T-helper 2 cell treated with Interferon-gamma antibody and Interleukin-4, amounts not matched to agents 5 μg/mL and 100 μg/mL, for 36 hours (primary cell): ENCODE measurements around the gene SCN4A.
A peak's percentile ranks its signal among the peaks of the same experiment; 100 is the strongest.

Source experiments
- DNase-seq: peaks from one replicate; pipeline ENCODE4 v3.0.0; 2021; ENCODE audit warnings: low spot score
- H3K27ac Mint-ChIP-seq: one replicate; pipeline ENCODE4 v1.8.0; 2021; ENCODE audit warnings: mild to moderate bottlenecking, mixed read lengths
- H3K27me3 Mint-ChIP-seq: one replicate; pipeline ENCODE4 v1.8.0; 2021; ENCODE audit warnings: low read depth, mixed read lengths
- H3K36me3 Mint-ChIP-seq: one replicate; pipeline ENCODE4 v1.8.0; 2021; ENCODE audit warnings: low read depth, mixed read lengths
- H3K4me1 Mint-ChIP-seq: one replicate; pipeline ENCODE4 v1.8.0; 2021; ENCODE audit warnings: low read depth, mixed read lengths
- H3K4me3 Mint-ChIP-seq: one replicate; pipeline ENCODE4 v1.8.0; 2022; ENCODE audit warnings: mild to moderate bottlenecking, moderate library complexity, mixed read lengths
- H3K9me3 Mint-ChIP-seq: one replicate; pipeline ENCODE4 v1.8.0; 2021; ENCODE audit warnings: mixed read lengths

Gene SCN4A

DNA sequence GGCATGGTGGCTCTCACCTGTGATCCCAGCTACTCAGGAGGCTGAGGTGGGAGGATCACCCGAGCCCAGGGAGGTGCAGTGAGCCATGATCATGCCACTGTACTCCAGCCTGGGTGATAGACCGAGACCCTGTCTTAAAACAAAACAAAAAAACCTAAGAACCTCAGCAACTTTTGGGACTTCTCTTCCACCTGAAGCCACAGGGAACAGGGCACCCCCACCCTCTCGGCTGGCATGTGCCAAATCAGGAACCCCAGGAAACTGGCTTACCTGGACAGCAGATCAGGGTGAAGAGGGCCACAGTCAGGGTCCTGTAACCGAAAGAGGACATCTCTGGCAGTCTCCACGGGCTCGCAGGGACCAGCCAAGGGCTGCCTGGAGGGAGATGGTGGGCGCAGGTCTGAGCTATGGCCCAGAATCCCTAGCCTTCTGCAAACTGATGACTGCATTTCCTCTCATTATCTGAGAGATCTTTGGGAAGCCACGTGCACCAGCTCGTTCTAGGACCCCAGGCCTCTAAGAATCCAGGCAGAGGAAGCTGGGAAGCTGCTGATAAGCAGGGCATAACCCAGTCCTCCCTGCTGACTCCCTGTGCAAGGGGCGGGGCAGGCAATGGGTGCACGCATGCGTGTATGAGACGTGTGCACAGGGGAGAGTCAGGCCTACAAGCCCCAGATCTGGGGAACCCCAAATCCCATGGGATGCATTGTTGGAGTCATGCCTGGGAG is 33.8 kb upstream of the SCN4A start:
- no peak for DNase-seq
- Mint-ChIP-seq H3K27me3 (no peaks in the 10 kb centered on the region), H3K36me3 (peaks cover 44% of the 10 kb centered on the region), H3K9me3 (no peaks in the 10 kb centered on the region), H3K4me3 (no peak overlapping the region), H3K27ac (no peak overlapping the region), H3K4me1 (peaks cover 14% of the 10 kb centered on the region)

DNA sequence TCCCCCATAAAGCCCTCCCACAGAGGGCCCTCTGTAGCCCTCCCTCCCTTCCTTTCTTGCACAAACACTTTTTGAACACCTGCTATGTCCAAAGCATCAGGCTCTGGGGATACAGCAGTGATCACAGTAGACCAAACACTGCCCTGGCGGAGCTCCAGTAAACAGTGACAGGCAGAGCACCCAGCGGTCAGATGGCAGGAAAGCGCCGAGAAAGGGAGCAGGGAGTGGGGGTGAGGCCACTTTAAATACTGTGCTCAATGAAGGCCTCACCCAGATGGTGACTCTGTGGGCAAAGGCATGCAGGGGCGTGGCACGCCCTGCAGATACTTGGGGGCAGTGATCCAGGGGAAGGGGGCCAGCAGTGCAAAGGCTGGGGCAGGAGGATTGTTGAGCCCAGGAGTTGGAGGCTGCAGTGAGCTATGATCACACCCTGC is 33.0 kb upstream of the SCN4A start:
- H3K9me3 Mint-ChIP-seq = no peaks in the 10 kb centered on the region
- no peaks in the 10 kb centered on the region for H3K27me3 Mint-ChIP-seq
- H3K36me3 Mint-ChIP-seq = peaks cover 41% of the 10 kb centered on the region
- DNase-seq = no peak
- H3K27ac Mint-ChIP-seq = no peak overlapping the region
- no peak overlapping the region for H3K4me3 Mint-ChIP-seq
- peaks cover 13% of the 10 kb centered on the region for H3K4me1 Mint-ChIP-seq

DNA sequence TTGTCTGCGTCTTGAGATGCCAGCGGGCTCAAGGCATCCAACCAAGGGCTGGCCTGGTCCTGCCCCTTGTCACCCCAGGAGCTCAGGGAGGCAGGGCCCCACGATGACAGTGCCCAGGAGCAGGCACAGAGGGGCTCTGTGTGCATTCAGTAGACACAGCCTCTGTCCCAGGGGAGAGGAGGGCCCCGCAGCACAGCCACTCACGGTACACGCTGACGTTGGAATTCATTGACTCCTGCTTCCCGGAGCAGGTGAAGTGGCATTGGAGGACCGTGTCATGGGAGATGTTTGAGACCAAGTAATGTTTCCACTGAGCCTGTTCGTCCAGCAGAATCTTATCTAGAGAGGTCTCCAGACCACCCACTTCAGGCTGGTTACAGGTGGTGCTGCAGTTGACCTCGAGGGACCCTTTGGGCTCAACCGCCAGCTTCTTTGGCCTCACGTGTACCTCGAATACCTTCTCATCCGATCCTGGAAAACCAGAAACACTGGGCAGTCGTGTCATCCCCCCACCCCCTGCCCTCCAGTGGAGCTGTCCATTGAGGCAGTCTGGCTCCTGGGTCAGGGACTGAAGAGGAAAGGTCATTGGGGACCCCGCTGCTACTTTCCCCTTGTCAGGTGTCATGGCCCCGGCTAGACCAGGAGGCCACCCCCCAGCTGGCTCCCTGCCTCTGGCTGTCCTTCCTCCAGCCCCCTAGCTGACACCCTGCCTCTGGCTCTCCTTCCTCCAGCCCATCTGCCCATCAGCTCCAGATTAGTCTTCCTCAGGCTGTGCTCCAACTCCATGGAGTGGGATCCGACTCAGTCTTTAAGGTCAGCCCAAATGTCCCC is 32.4 kb upstream of the SCN4A start:
- peaks cover 39% of the 10 kb centered on the region for H3K36me3 Mint-ChIP-seq
- peaks cover 13% of the 10 kb centered on the region for H3K4me1 Mint-ChIP-seq
- no peak overlapping the region for H3K27ac Mint-ChIP-seq
- no peaks in the 10 kb centered on the region for H3K9me3 Mint-ChIP-seq
- no peaks in the 10 kb centered on the region for H3K27me3 Mint-ChIP-seq
- DNase-seq = no peak
- no peak overlapping the region for H3K4me3 Mint-ChIP-seq

DNA sequence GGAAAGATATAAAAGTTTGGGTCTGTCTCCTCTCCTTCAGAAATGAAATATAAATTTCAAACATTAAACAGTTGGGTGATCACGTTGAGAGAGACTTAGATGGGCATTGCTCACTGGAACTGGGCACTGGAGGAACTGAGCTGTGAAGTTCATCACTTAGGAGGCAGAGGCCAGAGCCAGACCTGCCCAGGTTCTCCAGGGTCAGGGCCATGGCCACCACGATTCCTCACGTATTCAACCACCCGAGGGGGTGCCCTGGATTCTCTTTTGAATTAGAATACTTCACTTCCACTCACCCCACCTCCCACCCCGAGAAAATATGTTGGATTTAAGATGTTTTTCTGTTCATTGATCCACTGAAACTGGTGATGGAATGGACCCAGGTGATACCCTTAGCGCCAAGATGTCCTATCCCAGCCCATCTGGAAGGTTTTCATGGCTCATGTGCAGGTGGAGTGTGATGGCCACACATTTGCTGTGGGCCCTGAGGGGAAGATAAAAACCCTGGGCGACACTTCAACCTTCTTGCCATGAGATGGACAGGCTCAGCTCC is 31.6 kb upstream of the SCN4A start:
- Mint-ChIP-seq H3K4me3 (no peak overlapping the region), H3K4me1 (peaks cover 11% of the 10 kb centered on the region), H3K27me3 (no peaks in the 10 kb centered on the region), H3K27ac (no peak overlapping the region), H3K9me3 (no peaks in the 10 kb centered on the region), H3K36me3 (peaks cover 31% of the 10 kb centered on the region)
- no peak for DNase-seq

DNA sequence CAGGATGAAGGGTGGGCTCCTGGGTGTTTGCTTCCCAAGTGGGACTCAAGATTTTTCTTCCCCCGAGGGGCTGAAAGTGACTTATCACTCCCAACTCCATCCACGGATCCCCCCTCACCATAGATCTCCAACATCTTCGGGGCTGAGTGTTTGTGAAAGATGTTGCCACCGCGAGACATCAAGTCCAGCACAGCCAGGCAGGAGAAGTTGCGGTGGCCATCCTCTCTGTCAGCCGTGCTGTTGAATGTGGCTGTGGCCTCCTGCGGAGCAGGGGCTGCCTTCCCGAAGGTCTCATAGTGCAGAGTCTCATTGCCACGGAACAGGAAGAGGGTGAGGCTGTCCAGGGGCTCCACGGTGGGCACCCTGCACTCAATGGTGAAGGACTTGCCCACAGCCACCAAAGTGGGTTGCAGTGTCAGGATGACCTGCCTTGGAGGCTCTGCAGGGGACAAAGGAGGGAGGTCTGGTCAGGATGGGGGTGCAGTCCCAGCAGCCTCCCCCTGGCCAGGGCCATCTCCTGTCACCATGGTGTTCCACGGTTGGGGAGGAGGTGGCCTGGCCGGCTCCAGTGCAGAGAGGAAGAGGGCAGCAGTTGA is 30.9 kb upstream of the SCN4A start:
- no peaks in the 10 kb centered on the region for H3K27me3 Mint-ChIP-seq
- no peaks in the 10 kb centered on the region for H3K9me3 Mint-ChIP-seq
- peaks cover 29% of the 10 kb centered on the region for H3K36me3 Mint-ChIP-seq
- no peak overlapping the region for H3K27ac Mint-ChIP-seq
- H3K4me3 Mint-ChIP-seq = no peak overlapping the region
- DNase-seq = no peak
- H3K4me1 Mint-ChIP-seq = peaks cover 15% of the 10 kb centered on the region

DNA sequence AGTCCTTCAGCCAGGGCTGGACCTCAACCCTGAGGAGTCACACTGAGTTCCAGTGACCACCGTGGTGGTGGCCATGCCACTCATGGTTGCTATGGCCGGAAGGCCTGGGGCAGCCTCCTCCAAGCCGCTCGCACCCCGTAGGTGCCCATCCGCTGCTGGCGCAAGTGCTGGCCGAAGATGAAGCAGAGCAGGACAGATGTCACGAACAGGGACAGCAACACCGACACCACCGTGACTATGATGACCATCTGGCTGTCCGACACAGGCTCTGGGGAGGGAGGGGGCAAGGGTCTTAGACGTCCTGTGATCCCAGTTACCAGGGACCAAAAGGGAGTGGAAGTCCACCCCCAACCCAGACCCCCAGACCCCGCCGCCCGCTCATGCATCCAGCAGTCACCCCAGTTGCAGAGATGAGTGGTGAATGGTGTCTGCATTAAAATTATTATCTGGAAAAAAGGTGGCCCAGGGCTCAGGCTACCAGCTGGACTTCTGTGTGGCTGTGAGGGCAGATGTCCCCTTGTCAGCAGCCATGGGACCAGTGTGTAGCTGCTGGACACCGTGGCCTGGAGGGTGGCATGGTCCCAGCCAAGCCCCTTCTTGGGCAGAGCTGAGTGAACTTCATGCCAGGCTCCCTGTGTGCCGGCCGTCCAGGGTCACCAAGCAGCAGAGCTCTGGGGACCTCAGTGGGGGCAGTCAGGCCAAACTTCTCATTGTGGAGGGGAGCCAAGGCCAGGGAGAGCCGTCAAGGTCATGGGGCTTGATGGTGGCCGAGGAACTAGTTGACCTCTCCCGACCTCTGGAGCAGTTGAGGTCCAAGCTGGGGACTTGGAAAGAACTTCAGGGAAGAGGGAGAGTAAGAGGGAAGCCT is 30.2 kb upstream of the SCN4A start:
- H3K9me3 Mint-ChIP-seq = no peaks in the 10 kb centered on the region
- peaks cover 11% of the 10 kb centered on the region for H3K4me1 Mint-ChIP-seq
- H3K4me3 Mint-ChIP-seq = no peak overlapping the region
- peaks cover 27% of the 10 kb centered on the region for H3K36me3 Mint-ChIP-seq
- no peak for DNase-seq
- peaks cover under 1% of the 10 kb centered on the region for H3K27me3 Mint-ChIP-seq
- H3K27ac Mint-ChIP-seq = no peak overlapping the region

DNA sequence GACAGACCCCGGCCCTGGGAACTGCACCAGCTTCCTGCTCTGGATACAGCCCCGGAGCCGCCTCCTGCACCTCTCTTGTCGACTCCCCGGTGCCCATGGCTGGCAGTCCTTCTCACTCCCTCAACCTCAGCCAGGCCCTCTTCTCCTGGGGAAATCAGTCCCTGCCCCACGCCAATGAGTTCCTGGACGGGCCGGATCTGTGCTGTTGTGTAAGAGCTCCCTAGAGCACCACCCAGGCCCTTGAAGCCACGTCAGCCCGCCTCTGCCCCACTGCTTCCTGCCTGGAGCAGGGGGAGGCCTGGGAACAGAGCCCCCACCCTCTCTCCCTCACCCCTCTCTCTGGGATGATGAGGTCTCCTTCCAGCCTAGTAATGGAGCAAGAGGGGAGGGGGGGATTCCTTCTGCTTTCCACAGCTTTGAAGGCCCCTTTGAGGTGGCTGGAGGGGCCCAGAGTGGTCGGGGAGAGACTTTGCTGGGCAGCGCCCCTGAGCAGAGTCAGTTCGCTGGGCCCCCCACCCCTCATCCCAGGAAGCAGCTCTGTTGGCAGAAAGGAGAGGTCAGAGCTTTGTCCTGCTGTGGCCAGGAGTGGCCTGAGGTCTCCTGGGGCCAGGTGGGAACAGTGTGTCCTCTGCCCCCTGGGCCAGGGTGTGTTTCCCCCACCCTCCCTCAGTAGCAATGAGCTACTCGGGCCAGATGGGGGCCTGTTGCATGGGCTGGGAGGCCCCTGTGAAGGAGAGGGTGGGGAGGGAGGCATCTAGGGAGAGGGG is 29.2 kb upstream of the SCN4A start:
- no peak overlapping the region for H3K4me3 Mint-ChIP-seq
- DNase-seq = no peak
- H3K9me3 Mint-ChIP-seq = no peaks in the 10 kb centered on the region
- H3K27me3 Mint-ChIP-seq = peaks cover 5% of the 10 kb centered on the region
- H3K27ac Mint-ChIP-seq = no peak overlapping the region
- H3K36me3 Mint-ChIP-seq = peaks cover 25% of the 10 kb centered on the region
- peaks cover 21% of the 10 kb centered on the region for H3K4me1 Mint-ChIP-seq

DNA sequence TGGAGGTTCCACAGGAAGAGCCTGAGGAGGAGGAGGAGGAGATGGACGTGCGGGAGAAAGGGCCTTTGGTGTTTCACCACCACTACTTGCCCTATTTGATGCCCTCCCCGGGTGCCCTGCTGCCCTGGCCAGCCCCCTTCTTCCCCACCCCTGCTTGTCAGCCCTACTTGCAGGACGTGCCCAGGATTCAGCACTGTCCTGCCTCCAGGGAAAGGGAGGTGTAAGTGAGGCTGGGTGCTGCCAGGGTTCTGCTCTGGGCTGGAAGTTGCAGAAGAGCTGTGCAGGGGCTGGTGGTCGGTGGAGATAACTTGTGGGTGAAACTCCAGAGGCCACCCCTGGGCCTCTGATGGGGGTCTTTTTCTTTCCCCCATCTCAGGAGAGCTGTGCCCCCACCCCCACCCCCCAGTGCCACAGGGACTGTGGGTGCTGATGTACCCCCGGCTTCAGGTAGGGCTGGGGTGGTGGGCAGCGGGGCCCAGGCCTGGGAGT is 28.4 kb upstream of the SCN4A start:
- H3K36me3 Mint-ChIP-seq = peaks cover 25% of the 10 kb centered on the region
- no peak overlapping the region for H3K27ac Mint-ChIP-seq

DNA sequence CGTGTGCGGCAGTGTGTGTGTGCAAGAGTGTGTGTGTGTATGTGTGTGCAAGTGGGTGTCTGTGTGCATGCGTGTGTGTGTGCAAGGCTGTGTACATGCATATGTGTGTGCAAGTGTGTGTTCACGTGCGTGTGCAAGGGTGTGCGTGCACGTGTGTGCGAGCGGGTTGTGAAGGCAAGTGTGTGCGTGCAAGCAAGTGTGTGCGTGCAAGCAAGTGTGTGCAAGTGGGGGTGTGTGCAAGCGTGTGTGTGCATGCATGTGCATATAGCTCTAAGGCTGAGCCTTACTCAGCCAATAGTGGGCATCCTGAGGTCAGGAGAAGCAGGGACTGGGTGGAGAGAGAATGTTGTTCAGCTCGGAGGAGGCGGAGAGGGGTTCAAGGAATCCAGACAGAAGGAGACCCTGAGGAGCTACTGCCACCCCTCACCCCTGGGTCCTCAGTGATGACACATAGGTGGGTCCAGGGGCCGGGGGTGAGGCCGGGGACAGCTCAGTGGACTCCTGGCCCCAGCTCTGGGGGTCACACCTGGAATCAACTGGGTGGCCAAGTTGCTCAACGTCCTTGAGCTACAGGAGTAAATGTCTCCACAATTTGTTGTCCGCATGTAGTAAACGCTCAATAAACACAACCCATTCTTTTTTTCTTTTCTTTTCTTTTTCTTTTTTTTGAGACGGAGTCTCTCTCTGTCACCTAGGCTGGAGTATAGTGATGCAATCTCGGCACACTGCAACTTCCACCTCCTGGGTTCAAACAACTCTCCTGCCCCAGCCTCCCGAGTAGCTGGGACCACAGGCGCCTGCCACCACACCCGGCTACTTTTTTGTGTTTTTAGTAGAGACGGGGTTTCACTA is 27.2 kb upstream of the SCN4A start:
- Mint-ChIP-seq H3K27me3 (peaks cover 20% of the 10 kb centered on the region), H3K36me3 (peaks cover 17% of the 10 kb centered on the region), H3K9me3 (no peaks in the 10 kb centered on the region), H3K4me3 (peak overlapping the region; percentile 82), H3K27ac (peak overlapping the region; percentile 66), H3K4me1 (peaks cover 23% of the 10 kb centered on the region)
- DNase-seq = no peak

More for the DNA sequence above, 28.4 kb upstream of the SCN4A start:
- Mint-ChIP-seq H3K27me3 (peaks cover 13% of the 10 kb centered on the region), H3K4me3 (no peak overlapping the region), H3K9me3 (no peaks in the 10 kb centered on the region), H3K4me1 (peaks cover 21% of the 10 kb centered on the region)
- no peak for DNase-seq

DNA sequence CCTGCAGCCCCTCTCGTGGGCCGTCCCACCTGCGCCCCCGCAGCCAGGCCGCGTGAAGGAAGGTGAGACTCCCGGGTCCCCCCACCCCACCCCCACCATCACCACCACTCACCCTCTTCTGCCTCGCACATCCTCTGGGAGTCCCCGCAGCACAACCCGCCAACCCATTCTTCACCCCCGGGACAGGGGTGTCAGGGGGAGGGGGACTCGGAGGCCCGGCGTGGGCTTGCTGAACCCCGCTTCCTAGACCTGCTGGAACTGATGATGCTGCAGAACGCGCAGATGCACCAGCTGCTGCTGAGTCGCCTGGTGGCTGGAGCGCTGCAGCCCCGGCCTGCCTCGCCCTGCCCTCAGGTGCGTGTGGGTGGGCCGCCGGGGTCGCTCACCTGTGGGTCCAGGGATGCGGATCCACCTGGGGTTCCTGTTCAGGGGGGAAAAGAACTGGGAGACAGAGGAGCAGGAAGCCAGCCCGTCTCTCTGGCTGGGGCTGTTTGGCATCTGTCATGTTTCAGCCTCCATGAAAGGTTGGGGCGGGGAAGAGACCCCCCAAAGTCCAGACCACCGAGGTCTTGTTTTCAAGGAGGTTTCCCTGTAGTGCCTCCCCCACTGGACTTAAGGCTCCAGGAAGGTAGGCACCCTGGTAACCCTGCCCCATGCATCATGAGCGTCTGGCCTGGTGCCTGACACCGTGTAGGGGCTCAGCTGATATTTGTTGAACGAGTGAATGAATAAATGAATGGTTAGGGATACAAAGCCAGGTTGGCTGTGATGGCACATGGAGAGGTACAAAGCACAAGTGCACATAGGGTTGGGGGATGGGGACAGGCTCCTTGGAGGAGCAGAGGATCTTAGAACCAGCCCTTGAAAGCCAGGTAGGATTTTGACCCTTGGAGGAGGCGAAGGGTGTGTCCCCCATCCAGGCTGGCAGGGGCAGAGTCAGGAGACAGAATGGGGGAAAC is 26.3 kb upstream of the SCN4A start:
- H3K4me1 Mint-ChIP-seq = peaks cover 25% of the 10 kb centered on the region

DNA sequence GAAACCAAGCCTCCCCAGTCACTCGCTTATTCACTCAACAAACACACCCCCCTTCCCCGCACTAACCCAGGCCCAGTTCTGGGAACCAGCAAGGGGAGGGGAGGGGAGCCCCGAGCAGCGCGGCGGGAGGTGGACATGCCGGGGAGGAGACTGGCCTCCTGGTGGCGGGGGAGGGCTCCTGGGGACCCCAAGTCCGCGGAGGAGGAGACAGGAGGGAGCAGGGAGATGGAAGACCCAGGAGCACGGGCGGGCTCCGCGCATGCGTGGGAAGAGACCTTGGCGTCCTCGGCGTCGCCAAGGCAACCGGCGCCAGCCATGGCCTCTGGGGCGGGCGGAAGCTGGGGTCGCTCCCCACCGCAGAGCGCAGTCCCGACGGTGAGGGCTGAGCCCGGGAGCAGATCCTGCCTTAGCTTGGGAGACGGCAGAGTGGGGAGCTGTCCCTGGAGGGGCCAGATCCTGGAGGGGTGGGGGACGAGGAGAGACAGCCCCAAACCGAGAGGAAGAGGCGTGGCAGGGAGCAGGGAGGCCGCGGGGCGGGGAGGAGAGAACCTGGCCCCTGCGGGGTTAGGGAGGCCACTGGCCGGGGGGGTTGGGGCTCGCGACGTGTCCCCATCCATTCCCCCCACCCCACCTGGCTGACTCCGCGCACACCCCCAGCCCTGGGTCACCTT is 25.5 kb upstream of the SCN4A start, which contains the start of gene PRR29:
Gene PRR29 (plus strand): TSS at position 302 of the 671 bp plus-strand sequence. CDS start 14 bp downstream, at position 316.
- peaks cover under 1% of the 10 kb centered on the region for H3K36me3 Mint-ChIP-seq
- no peaks in the 10 kb centered on the region for H3K9me3 Mint-ChIP-seq
- H3K27me3 Mint-ChIP-seq = peaks cover 29% of the 10 kb centered on the region
- peak within 1 kb of the TSS; percentile 88 for H3K4me3 Mint-ChIP-seq
- H3K27ac Mint-ChIP-seq = peak within 1 kb of the TSS; percentile 41
- peaks cover 31% of the 10 kb centered on the region for H3K4me1 Mint-ChIP-seq
- peak; percentile 58 for DNase-seq

More for the DNA sequence above, 26.3 kb upstream of the SCN4A start:
- Mint-ChIP-seq H3K27me3 (peaks cover 21% of the 10 kb centered on the region), H3K4me3 (peak overlapping the region; percentile 82), H3K36me3 (peaks cover 9% of the 10 kb centered on the region), H3K27ac (peak overlapping the region; percentile 2), H3K9me3 (no peaks in the 10 kb centered on the region)
- no peak for DNase-seq
